Frontal cortex (tissue), 4 donors: ENCODE data around the gene CT45A3. TPM values are rescaled to one million over a fixed set of nuclear protein-coding genes. Genes with fewer than 3 reads are reported as not detected.
"Not testable (repeated sequence)": the region's sequence is repeated elsewhere in the genome, so short reads cannot be mapped to it uniquely, and the experiment has no call there.

Experiments used
- DNase-seq, 2 donors: peaks; one replicate each; pipeline ENCODE4 v3.0.0; 2012; ENCODE audit warnings: low spot score in 2 of 2
- FAIRE-seq: peaks from 2 replicates; lab custom pipeline; 2012; peaks lifted over from hg19 to GRCh38; lab: Jason Lieb, UNC
- small RNA-seq: library from RNA; depleted of rRNA; stranded (forward); fragments of <200 nt; gene quantifications from one replicate; pipeline ENCODE3, GENCODE V24; 2014
- total RNA-seq: library from RNA; depleted of rRNA; stranded (reverse); fragments of >200 nt; gene quantifications from one replicate; pipeline ENCODE4 v1.2.3, GENCODE V29; 2014
- donor health status: control.
- donor health status: control.
- donor health status: control.

The CT45A3 gene
- total RNA-seq, result not detected

GRCh38 chrX:135768091-135768490 lies at the start of gene CT45A3:
CT45A3 (minus strand) TSS chrX:135768191; CDS start chrX:135764444, 3,747 bp downstream.
- DNase-seq, FAIRE-seq: not testable (repeated sequence)

GRCh38 chrX:135802687-135803086 lies 34.7 kb upstream of the CT45A3 start, which contains the start of gene CT45A6:
CT45A6 (minus strand) TSS chrX:135802787; CDS start chrX:135798993, 3,794 bp downstream.
- DNase-seq, FAIRE-seq: not testable (repeated sequence)

- not testable (repeated sequence) for DNase-seq, FAIRE-seq
Observed at GRCh38 chrX:135785403-135785802, 17.4 kb upstream of the CT45A3 start, which contains the start of gene CT45A5. CT45A5 (minus strand) TSS chrX:135785503; CDS start chrX:135781729, 3,774 bp downstream.

- not testable (repeated sequence) for FAIRE-seq
Observed at GRCh38 chrX:135744739-135745138, 23.3 kb downstream of the CT45A3 start.

GRCh38 chrX:135741192-135741715 lies 26.7 kb downstream of the CT45A3 start:
- FAIRE-seq (no peak), DNase-seq (no peak)

More at GRCh38 chrX:135744739-135745138, 23.3 kb downstream of the CT45A3 start:
- DNase-seq, result not testable (repeated sequence)

GRCh38 chrX:135740681-135741149 lies 27.3 kb downstream of the CT45A3 start:
- FAIRE-seq, result no peak

GRCh38 chrX:135737366-135738071 lies 30.5 kb downstream of the CT45A3 start:
- DNase-seq, result no peak
- peak; percentile 13 for FAIRE-seq

More at GRCh38 chrX:135740681-135741149, 27.3 kb downstream of the CT45A3 start:
- peak in 1 of 2 donors; percentile 6 for DNase-seq

- FAIRE-seq, DNase-seq: not testable (repeated sequence)
Observed at GRCh38 chrX:135734666-135735065, 33.3 kb downstream of the CT45A3 start.

- DNase-seq (no peak), FAIRE-seq (no peak)
Observed at GRCh38 chrX:135713795-135714194, 54.2 kb downstream of the CT45A3 start.

- not testable (repeated sequence) for DNase-seq, FAIRE-seq
Observed at GRCh38 chrX:135713183-135713689, 54.8 kb downstream of the CT45A3 start, which contains the start of gene CT45A1. CT45A1 (plus strand) TSS chrX:135713639; CDS start chrX:135718941, 5,302 bp downstream.

Small RNA genes within 50 kb of the gene (small RNA-seq; reads per million reads assigned to genes)
- gene AC240442.1, result not detected

Other genes with a start within 250 kb of the CT45A3 start
- 30.6 TPM for gene INTS6L, start 247.5 kb downstream of the CT45A3 start, total RNA-seq
- not detected for gene CT45A1, start 54.6 kb downstream of the CT45A3 start, total RNA-seq
- gene CT45A5, start 17.3 kb upstream of the CT45A3 start, total RNA-seq, result not detected
- gene CT45A6, start 34.6 kb upstream of the CT45A3 start, total RNA-seq, result not detected
- gene CT45A2, start 51.8 kb upstream of the CT45A3 start, total RNA-seq, result not detected
- not detected for gene CT45A7, start 69.1 kb upstream of the CT45A3 start, total RNA-seq
- not detected for gene CT45A8, start 86.3 kb upstream of the CT45A3 start, total RNA-seq
- not detected for gene CT45A9, start 103.6 kb upstream of the CT45A3 start, total RNA-seq
- gene CT45A10, start 125.3 kb upstream of the CT45A3 start, total RNA-seq, result not detected
- not detected for gene SAGE1, start 125.5 kb upstream of the CT45A3 start, total RNA-seq
- 14.3 TPM for gene MMGT1, start 205.8 kb upstream of the CT45A3 start, total RNA-seq
- 160 TPM for gene SLC9A6, start 217.2 kb upstream of the CT45A3 start, total RNA-seq